ENCODE measurements around the gene RPL31.

GRCh38 chr2:101048756-101049155, 46.7 kb downstream of the RPL31 start:
- no peak for TF ChIP-seq POLR2AphosphoS5 (IDR thresholded peaks at IDR 0.05)
- no peak for TF ChIP-seq POLR2A (IDR thresholded peaks at IDR 0.05)
